ENCODE results near the gene RBM24. TPM values are rescaled to one million over a fixed set of nuclear protein-coding genes. Genes with fewer than 3 reads are reported as not detected.

RBM24 gene
- total RNA-seq, 1 experiment from 2014 or later, result 0.24 TPM

DNA sequence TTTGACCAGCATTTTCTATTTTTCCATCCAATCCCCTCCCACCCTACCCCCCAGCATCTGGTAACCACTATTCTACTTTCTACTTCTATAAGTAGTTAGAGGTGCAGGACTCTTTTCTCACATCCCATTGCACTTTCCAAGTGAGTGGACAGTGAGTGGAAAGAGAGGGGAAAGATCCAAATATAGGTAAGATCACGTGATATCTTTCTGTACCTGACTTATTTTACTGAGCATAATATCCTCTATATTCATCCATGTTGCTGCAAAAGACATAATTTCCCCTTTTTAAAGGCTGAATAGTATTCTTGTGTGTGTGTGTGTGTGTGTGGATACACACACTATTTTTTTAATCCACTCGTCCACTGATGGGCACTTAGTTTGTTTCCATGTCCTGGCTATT lies 18.1 kb downstream of the RBM24 start:
- CTCF ChIA-PET, result no interaction called here
- DNase-seq (ENCODE audit: low spot score), result no peak
- Histone ChIP-seq H3K4me1 (ENCODE audit: insufficient read depth, low read length, poor library complexity, severe bottlenecking) (no peaks in the 10 kb centered on the region), H3K36me3 (ENCODE audit: insufficient read depth, low read length, poor library complexity, severe bottlenecking) (no peaks in the 10 kb centered on the region), H3K27ac (ENCODE audit: low read depth, low read length, poor library complexity, severe bottlenecking) (no peak overlapping the region), H3K27me3 (replicated peaks; ENCODE audit: insufficient read depth, low read depth, low read length, poor library complexity) (no peaks in the 10 kb centered on the region), H3K4me3 (ENCODE audit: low read depth, low read length, poor library complexity, severe bottlenecking) (no peak overlapping the region), H3K9me3 (ENCODE audit: low read depth, low read length, poor library complexity, severe bottlenecking) (no peaks in the 10 kb centered on the region)
- POLR2A ChIA-PET (ENCODE audit: low non-redundant PET), result no interaction called here
- TF ChIP-seq CTCF (conservative IDR thresholded peaks at IDR 0.05; ENCODE audit: low read depth, low read length) (no peak), EZH2 (IDR thresholded peaks at IDR 0.05; ENCODE audit: borderline replicate concordance, low read depth, low read length, poor library complexity, severe bottlenecking) (no peak)
- no TSS peak for BruUV-seq (replicated peaks)
- intact Hi-C loops (cut with micrococcal nuclease; ENCODE audit: unreplicated experiment), result no loop called here

DNA sequence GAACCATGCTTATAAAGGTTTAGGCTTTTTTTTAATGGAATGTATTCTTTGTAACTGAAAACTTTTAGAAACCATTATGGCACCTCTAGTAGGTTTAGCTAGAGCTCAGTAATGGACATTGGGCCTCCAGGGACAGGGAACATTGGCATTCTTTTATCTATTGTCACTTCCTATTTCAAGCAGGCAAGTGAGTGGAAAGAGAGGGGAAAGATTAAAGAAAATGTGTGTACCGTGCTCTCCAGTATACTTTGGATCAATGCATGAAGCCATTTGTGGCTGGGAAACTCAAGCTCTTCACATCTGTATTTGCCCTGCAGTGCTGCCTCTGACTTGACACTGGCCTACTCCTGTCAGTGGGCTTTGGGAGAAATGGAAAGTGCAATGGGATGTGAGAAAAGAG lies 18.6 kb downstream of the RBM24 start:
- Histone ChIP-seq H3K27ac (ENCODE audit: low read depth, low read length, poor library complexity, severe bottlenecking) (no peak overlapping the region), H3K36me3 (ENCODE audit: insufficient read depth, low read length, poor library complexity, severe bottlenecking) (no peaks in the 10 kb centered on the region), H3K9me3 (ENCODE audit: low read depth, low read length, poor library complexity, severe bottlenecking) (no peaks in the 10 kb centered on the region), H3K4me1 (ENCODE audit: insufficient read depth, low read length, poor library complexity, severe bottlenecking) (no peaks in the 10 kb centered on the region), H3K27me3 (replicated peaks; ENCODE audit: insufficient read depth, low read depth, low read length, poor library complexity) (no peaks in the 10 kb centered on the region), H3K4me3 (ENCODE audit: low read depth, low read length, poor library complexity, severe bottlenecking) (no peak overlapping the region)
- BruUV-seq (replicated peaks), result no TSS peak
- POLR2A ChIA-PET (ENCODE audit: low non-redundant PET), result no interaction called here
- CTCF ChIA-PET, result no interaction called here
- DNase-seq (ENCODE audit: low spot score), result no peak
- TF ChIP-seq CTCF (conservative IDR thresholded peaks at IDR 0.05; ENCODE audit: low read depth, low read length), result no peak
- TF ChIP-seq EZH2 (IDR thresholded peaks at IDR 0.05; ENCODE audit: borderline replicate concordance, low read depth, low read length, poor library complexity, severe bottlenecking), result no peak
- intact Hi-C loops (cut with micrococcal nuclease; ENCODE audit: unreplicated experiment), result no loop called here

DNA sequence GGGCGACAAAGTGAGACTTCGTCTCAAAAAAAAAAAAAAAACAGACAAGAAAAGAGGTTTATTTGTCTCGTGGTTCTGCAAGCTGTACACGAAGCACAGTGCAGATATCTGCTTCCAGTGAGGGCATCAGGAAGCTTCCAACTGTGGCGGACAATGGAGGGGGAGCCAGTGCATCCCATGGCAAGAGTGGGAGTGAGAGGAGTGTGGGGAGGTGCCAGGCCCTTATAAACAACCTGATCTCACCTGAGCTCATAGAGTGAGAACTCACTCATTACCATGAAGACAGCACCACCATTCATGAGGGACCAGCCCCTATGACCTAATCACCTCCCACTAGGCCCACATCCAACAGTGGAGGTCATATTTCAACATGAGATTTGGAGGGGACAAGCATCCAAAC lies 19.5 kb downstream of the RBM24 start:
- BruUV-seq (replicated peaks), result no TSS peak
- H3K36me3 ChIP-seq (ENCODE audit: insufficient read depth, low read length, poor library complexity, severe bottlenecking), result no peaks in the 10 kb centered on the region
- H3K4me1 ChIP-seq (ENCODE audit: insufficient read depth, low read length, poor library complexity, severe bottlenecking), result peaks cover 4% of the 10 kb centered on the region
- H3K9me3 ChIP-seq (ENCODE audit: low read depth, low read length, poor library complexity, severe bottlenecking), result no peaks in the 10 kb centered on the region
- intact Hi-C loops (cut with micrococcal nuclease; ENCODE audit: unreplicated experiment), result no loop called here
- no peak overlapping the region for H3K4me3 ChIP-seq (ENCODE audit: low read depth, low read length, poor library complexity, severe bottlenecking)
- H3K27ac ChIP-seq (ENCODE audit: low read depth, low read length, poor library complexity, severe bottlenecking), result no peak overlapping the region
- ChIA-PET CTCF (no interaction called here), POLR2A (ENCODE audit: low non-redundant PET) (no interaction called here)
- DNase-seq (ENCODE audit: low spot score), result no peak
- H3K27me3 ChIP-seq (replicated peaks; ENCODE audit: insufficient read depth, low read depth, low read length, poor library complexity), result no peaks in the 10 kb centered on the region
- TF ChIP-seq CTCF (conservative IDR thresholded peaks at IDR 0.05; ENCODE audit: low read depth, low read length) (no peak), EZH2 (IDR thresholded peaks at IDR 0.05; ENCODE audit: borderline replicate concordance, low read depth, low read length, poor library complexity, severe bottlenecking) (no peak)

All from A673 (cell line).